Measurements from ENCODE around the gene SLC30A2. TPM values are rescaled to one million over a fixed set of nuclear protein-coding genes. Genes with fewer than 3 reads are reported as not detected.

SLC30A2 gene
- total and polyA plus RNA-seq, 2 of the 13 experiments (the other 11 are each of a cell fraction or from before 2014, with no cell fraction given): not detected

- TF ChIP-seq, protein P1, sequence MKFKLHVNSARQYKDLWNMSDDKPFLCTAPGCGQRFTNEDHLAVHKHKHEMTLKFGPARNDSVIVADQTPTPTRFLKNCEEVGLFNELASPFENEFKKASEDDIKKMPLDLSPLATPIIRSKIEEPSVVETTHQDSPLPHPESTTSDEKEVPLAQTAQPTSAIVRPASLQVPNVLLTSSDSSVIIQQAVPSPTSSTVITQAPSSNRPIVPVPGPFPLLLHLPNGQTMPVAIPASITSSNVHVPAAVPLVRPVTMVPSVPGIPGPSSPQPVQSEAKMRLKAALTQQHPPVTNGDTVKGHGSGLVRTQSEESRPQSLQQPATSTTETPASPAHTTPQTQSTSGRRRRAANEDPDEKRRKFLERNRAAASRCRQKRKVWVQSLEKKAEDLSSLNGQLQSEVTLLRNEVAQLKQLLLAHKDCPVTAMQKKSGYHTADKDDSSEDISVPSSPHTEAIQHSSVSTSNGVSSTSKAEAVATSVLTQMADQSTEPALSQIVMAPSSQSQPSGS (CRISPR knock-in tag; IDR thresholded peaks at IDR 0.05): no peak
- no peak for TF ChIP-seq FOXA3 (CRISPR knock-in tag; IDR thresholded peaks at IDR 0.05)
- TF ChIP-seq, protein P2, sequence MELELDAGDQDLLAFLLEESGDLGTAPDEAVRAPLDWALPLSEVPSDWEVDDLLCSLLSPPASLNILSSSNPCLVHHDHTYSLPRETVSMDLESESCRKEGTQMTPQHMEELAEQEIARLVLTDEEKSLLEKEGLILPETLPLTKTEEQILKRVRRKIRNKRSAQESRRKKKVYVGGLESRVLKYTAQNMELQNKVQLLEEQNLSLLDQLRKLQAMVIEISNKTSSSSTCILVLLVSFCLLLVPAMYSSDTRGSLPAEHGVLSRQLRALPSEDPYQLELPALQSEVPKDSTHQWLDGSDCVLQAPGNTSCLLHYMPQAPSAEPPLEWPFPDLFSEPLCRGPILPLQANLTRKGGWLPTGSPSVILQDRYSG (CRISPR knock-in tag; IDR thresholded peaks at IDR 0.05): no peak
- no peak for TF ChIP-seq SP1 (IDR thresholded peaks at IDR 0.05)
- no peak for TF ChIP-seq SP1 (CRISPR knock-in tag; IDR thresholded peaks at IDR 0.05)
- no peak for TF ChIP-seq MBNL3 (CRISPR knock-in tag; conservative IDR thresholded peaks at IDR 0.05)
- peak; percentile 26; the same call in 1 of the 2 replicates for TF ChIP-seq SSRP1 (CRISPR knock-in tag; IDR thresholded peaks at IDR 0.05)
- TF ChIP-seq MTF1 (CRISPR knock-in tag; IDR thresholded peaks at IDR 0.05): no peak
- no peak for TF ChIP-seq KAT7 (CRISPR knock-in tag; IDR thresholded peaks at IDR 0.05; ENCODE audit: borderline replicate concordance)
- TF ChIP-seq PAF1 (CRISPR knock-in tag; IDR thresholded peaks at IDR 0.05): no peak
- TF ChIP-seq REST (IDR thresholded peaks at IDR 0.05; ENCODE audit: borderline replicate concordance in 1 of 2, low read depth in 1 of 2, low read length in 2 of 2): no peak
- peak; percentile 42 for TF ChIP-seq HNRNPLL (IDR thresholded peaks at IDR 0.05; ENCODE audit: low read depth, low read length, poor library complexity, severe bottlenecking)
- TF ChIP-seq MYPOP (CRISPR knock-in tag; IDR thresholded peaks at IDR 0.05): 0 out of 2 replicates have a peak, but pooled peaks have one; percentile 33
- no peak for TF ChIP-seq ZHX2 (IDR thresholded peaks at IDR 0.05; ENCODE audit: low read depth)
- no peak for TF ChIP-seq ZHX2 (CRISPR knock-in tag; IDR thresholded peaks at IDR 0.05; ENCODE audit: borderline replicate concordance)
- peak; percentile 9; the same call in 1 of the 2 replicates for TF ChIP-seq THAP11 (CRISPR knock-in tag; IDR thresholded peaks at IDR 0.05)
- TF ChIP-seq RFXAP (CRISPR knock-in tag; IDR thresholded peaks at IDR 0.05; ENCODE audit: borderline replicate concordance): peak; percentile 40; the same call in 1 of the 2 replicates
These were observed 24.1 kb downstream of the SLC30A2 start, which contains the start of gene EXTL1 (continued) for GRCh38 chr1:26021647-26022403.
